Endometrial microvascular endothelial cells (primary cell): ENCODE measurements around the gene IGFL1. TPM values are rescaled to one million over a fixed set of nuclear protein-coding genes. Genes with fewer than 3 reads are reported as not detected.
"Not testable (repeated sequence)": the region's sequence is repeated elsewhere in the genome, so short reads cannot be mapped to it uniquely, and the experiment has no call there.

ENCODE experiments used
- in situ Hi-C: cut with HindIII; loops from 2 replicates; pipeline ENCODE4 v1.10.0; 2017; ENCODE audit warnings: low sequenced_read_pairs, low pct_unique_long_range_greater_than_20kb; ENCODE audit errors: inconsistent ontology term
- total RNA-seq: library from RNA; depleted of rRNA; stranded (reverse); fragments of >200 nt; gene quantifications from one replicate; pipeline ENCODE4 v1.2.3, GENCODE V29; 2015; ENCODE audit errors: inconsistent ontology term

IGFL1 gene
- total RNA-seq, 1 donor from 2014 or later, result not detected

DNA sequence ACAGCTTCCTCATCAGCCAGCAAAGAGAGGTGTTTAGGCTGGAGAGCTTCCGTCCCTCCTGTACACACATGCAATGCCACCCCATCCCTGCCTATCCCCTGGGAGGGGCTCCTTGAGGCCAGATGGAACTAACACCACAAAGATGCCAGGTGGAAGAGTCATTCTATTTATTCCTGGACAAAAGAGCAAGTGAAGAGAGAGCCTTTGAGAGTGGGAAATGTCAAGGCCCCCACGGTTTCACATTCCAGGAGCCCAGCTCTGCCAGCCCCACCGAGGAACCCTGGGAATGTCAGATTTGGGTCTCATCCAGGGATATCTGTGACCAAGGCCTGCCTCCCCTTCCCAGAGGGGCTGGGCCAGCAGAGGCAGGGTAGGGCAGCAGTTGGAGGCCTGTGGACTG lies 30.8 kb upstream of the IGFL1 start:
- in situ Hi-C loops, result no loop called here

DNA sequence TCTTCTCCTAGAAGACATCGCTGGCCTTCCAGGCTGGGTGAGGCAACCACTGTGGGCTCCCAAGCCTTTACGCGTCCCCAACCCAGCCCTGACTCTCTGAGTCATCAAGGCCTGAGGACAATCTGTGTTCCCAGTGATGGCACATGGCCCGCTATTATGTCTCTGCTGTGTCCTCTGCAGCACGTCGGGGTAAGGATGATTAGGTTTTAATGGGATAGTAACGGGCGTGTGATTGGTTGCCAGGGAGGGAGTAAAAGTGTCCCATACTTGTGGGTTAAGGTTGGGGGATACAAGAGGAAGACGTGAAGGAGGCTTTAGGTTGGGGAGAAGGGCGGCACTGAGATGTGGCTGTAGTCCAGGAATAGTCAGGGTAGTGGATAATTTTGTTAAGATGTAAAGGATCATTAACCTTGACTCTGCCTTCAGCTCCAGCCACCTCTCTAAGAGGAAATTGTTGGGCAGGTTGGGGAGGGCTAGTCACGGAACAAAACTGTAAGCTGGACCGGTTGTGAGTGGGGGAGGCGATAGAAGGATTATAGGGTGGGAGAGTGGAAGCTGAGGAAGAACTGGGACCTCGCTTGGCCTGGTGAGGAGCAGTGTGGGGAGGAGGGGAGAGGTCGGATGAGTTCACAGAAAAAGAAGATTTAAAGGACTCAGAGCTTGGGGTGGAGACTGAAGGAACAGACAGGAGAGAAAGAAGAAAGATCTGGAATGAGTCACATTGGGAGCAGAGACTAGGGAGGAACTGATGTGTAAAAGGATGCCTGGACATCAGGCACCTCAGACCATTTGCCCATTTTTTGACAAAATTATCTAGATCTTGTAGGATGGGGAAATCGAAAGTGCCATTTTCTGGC lies 27.9 kb upstream of the IGFL1 start:
- in situ Hi-C loops, result no loop called here

DNA sequence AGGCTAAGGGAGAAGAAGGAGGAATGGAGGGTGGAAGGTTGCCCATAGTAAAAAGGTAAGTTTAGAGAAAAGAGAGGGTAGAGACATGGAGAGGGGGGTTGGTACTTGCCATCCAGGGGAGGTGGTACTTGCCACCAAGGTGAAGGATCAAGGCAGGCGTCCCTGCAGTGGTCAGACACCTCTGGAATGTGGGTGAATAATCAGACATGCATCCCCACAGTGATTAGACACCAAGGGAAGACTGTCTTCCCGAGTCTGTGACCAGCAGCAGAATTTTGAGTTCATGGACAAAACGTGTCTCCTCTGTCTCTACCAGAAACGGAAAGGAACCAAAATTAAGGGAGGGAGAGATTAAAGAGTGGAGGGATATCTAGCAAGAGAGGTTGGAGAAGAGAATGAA lies 27.1 kb upstream of the IGFL1 start:
- in situ Hi-C loops, result no loop called here

DNA sequence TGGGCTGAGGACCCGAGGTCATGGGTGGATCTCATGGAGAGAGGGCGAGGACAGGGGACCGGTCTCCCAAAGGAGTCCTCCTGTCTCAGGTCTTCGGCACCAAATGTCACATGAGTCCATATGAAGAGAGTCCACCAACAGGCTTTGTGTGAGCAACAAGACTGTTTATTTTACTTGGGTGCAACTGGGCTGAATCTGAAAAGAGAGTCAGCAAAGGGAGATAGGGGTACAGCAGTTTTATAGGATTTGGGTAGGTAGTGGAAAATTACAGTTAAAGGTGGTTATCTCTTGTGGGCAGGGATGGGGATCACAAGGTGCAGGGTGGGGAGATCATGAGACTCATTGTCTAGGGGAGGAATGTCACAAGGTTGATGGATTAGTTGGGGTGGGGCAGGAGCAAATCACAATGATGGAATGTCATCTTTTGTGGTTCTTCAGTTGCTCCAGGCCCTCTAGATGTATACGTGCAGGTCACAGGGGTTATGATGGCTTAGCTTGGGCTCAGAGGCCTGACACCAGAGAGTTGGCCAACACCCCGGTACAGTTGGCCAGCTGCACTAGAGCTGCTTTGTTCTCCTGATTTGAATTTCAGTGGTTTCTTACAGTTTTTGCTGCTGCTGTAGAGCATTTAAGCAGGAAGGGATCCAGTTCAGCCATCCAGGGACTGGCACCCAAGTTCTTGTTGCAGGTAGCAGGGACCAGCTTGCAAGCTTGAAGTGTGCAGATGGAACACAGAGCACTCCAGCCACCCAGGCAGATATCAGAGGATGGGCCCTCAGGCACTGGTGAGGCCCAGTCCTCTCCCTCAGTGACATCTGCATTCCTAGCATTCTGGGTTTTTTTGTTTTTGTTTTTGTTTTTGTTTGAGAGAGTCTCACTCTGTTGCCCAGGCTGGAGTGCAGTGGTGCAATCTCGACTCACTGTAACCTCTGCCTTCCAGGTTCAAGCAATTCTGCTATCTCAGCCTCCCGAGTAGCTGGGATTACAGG lies 26.4 kb upstream of the IGFL1 start:
- in situ Hi-C loops, result no loop called here

DNA sequence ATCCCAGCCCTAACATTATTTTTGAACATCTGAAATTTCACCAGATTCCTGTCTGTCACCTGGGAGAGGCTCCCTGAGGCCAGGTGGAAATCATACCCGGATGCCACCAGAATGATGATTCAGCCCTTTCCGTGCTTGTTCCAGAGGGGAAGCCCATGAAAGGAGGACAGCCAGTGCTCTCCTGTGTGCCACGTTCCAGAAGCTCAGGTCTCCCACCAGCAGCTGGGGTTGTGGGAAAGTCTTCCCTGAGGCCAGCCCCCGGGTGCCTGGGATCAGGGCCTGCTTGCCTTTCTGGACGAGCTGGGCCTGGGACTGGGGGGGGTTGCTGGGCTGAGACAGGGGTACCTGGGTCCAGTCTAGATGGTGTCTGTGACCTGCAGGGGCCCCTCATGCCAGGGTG lies 25.5 kb upstream of the IGFL1 start:
- in situ Hi-C loops, result no loop called here

DNA sequence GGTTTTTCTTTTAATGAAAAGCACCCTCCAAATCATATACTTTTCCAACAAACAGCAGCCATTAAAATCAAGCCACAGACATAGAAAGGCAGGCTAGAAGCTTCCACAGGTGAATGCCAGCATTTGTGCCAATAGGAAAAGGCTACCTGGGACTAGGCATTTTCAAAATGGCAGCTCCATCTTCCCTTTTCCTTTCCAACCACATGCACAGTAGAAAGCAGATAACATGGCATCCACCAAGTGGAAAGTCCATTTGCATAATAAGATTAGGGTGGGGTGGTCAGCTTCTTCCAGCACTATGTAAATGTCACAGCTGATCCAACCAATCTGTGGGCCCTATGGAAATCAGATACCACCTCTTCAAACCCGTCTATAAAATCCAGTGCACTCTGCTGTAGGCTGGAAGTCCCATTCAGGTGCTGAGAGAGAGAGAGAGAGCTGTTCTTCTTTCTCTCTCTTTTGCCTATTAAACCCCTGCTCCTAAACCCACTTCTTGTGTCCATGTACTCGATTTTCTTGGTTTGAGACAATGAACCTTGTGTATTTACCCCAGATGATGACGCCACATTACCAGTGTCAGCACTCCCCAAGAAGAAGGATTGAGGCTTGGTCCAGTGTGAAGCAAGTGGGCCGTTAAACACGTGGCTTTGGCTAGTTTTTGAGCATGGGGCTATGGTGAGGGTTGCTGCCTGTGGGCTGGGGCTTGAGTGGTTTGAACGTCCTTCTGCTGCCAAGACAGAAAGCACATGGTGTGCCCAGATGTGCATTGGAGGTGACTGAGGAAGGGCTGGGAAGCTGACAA lies 24.2 kb upstream of the IGFL1 start:
- in situ Hi-C loops, result no loop called here

DNA sequence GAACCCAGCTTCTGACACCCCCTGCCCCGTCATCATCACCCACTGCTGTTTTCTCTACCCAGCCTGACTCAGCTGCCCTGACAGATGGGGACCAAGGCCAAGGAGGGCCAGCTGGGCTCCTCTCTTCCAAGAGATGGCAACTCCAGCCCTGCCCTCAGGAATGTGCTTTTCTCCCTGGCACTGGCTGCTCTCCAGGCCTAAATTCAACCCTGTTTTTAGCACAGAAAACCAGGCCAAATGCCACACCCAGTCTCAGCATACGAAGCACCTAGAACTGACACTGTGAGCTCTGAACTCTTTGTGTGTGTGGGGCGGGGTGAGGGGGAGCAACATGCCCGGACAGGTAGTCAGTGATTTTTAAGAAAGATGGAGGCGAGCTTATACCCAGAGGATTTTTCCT lies 23.4 kb upstream of the IGFL1 start:
- in situ Hi-C loops, result no loop called here

DNA sequence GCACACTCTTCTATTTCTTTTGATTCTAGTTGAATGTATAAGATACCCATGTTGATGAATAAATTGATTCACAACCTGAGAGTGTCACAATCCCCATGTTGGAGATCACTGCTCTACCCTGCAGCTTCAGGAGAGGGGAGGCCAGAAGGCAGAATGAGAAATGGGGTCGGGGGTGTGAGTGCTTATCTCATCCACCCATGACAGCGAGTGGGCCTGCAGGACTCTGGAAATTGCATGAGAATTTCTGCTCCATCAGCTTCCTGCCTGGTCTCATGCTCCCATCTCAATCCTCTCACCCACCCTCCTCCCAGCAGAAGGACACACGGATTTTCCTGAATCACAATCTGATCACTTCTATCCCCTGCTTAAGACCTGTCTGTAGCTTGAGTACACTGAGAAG lies 22.9 kb upstream of the IGFL1 start:
- in situ Hi-C loops, result no loop called here

DNA sequence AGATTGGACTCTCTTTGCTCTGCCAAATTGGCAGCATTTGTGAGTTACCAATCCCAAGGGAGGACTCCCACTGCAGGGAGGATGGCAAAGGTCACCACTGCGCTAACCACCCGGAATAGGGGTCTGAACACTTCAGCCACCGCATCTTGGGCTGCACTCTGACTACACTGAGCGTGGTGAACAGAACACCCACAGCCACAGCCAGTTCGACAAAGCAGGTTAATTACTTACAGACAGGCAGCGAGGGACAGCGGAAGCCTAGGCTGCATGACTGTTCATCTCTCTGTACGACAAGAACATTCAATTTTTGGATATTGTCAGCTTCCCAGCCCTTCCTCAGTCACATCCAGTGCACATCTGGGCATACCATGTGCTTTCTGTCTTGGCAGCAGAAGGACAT lies 21.7 kb upstream of the IGFL1 start:
- in situ Hi-C loops, result not testable (repeated sequence)

DNA sequence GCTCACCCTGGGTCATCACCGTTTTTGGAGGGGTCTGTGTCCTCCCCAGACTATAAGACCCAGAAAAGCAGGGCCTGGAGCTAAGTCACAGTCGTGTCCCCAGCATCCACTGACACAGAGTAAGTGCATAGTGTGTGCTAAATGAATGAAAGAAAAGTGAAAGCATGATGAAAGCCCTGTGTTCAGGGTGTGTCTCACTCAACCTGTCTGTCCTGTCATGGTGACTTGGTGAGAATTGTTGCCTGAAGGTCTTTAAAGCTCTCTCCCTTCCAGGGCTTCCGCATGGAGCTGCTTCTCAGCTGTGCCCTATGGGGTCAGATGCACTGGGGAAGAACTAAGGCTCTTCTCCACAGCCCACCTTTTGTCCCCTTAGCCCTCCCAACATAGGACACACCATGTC lies 20.5 kb upstream of the IGFL1 start:
- in situ Hi-C loops, result no loop called here

DNA sequence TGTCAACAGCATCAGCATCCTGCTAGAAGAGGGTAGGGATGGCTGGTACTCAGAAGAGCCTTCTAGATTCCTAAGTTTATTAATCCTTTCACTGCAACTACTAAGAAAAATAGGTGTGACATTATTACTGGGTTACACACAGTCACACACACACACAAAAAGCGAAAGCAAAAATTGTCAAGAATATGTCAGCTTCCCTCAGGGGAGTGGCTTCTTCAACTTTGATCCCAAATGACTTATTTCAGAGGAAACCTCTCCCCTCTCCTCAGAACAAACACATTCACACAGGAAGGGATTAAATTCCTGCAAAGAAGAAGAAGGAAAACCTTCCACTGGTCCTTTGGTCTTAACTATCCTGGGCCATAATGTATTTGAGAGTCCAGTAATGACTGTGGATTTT lies 20.1 kb upstream of the IGFL1 start:
- in situ Hi-C loops, result no loop called here

DNA sequence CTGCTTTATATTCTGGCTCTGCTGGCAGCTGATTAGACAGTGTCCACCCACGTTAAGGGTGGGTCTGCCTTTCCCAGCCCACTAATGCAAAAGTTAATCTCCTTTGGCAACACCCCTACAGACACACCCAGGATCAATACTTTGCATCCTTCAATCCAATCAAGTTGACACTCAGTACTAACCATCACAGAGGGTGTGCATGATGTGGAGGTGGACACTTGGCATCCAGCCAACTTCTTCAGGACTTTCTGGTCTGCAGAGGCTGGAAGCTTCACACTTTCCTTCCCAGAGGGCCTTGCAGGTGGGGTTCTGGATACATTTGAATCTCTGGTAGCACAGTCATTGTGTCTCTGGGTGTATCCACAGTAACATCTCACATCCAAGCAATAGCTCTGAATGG lies 18.9 kb upstream of the IGFL1 start:
- in situ Hi-C loops, result no loop called here

DNA sequence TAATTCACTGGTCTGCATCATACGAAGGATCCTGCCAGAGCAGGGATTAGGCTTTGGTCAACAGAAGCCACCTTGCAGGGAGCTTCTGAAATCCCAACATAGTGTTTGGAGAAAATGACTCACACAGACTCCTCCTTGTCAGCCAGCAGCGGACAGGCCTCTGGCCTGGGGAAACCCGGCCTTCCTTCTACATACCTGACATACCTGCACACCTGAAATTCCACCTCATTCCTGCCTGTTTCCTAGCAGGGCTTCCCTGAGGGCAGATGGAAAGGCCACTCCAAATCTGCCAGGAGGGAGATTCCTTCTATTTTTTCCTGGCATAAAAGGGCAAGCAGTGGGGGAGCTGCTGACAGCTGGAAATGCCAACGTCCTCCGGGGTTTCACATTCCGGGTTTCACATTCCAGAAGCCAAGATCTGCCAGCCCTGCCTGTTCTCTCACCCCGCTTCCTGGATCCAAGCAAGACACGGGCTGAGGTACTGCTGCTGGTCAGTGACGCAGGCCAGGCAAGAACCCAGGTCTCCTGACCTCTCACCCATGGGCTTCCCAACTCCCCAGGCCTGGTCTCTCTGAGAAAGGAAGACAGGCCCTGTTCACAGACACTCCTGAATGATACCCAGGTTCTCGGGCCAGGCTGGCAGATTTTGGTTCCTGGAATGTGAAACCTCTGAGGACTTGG lies 18.2 kb upstream of the IGFL1 start:
- in situ Hi-C loops, result no loop called here

DNA sequence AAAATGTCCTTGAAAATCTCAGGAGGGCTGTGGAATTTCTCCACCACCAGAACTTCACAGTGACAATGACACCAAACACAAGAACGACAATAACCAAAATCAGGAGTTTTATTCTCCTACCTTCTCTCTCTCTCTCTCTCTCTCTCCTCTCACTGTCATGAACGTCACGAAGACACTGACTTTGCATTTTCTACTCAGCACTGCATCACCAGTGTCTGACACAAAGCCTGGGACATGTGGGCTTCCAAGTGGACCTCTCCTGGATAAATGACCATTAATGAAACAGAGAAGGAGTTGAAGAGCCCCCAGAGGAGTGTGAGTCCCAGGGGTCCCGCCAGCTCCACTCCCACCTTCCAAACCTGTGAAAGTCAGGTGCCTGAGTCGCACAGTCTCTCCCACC lies 16.9 kb upstream of the IGFL1 start:
- in situ Hi-C loops, result not testable (repeated sequence)

DNA sequence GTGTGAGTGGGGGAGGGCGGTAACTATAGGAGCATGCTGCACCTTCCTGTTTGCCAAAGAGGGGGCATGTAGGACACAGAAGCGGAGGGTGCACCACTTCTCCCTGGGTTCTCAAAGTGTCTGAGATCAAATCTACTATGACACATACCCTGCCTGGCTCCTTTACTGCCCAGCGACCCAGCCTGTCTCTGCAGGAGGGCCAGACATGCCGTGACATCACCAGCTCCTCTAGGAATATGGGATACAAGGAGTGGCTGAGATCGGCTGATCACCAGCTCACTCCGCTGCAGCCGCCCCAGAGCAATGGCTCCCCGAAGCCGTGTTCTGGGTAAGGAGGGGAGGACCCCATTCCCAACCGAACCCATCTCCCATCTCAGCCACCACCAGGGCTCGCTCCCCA lies 16.4 kb upstream of the IGFL1 start:
- in situ Hi-C loops, result no loop called here

DNA sequence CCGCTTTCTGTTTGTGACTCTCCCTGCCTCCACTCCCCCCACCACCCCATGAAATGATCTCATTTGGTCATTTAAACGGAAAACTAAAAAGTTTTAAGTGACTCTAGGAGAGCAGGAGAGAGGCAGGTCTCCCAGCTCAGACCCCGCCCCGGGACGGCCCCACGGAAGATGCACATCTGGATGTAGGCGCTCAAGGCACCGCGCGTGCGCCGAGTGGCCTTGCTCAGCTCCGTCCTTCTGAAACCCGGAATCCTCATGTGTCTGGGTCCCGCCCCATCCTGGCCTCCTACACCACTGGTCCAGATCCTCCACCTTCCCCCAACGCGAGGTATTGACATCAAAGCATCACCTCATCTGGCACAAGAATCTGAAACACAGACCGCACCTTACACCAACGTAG lies 15.7 kb upstream of the IGFL1 start:
- in situ Hi-C loops, result no loop called here

DNA sequence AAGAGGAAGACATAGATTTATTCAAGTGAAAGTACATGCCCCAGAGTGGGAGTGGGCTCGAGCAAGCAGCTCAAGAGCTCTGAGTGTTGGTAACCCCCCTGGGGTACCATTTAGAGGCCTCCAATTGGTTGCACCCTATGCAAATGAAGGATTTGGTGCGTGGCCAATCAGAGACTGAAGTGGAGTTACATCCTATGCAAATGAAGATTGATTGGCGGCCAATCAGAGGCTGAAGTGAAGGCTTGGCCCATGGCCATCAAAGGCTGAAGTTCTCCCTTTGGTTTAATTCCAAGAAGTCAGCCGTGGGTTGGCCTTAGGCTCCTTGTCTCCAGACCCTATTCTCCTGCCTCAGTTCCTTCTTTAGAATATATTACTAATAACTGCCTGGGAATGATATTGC lies 12.9 kb upstream of the IGFL1 start:
- in situ Hi-C loops, result no loop called here

DNA sequence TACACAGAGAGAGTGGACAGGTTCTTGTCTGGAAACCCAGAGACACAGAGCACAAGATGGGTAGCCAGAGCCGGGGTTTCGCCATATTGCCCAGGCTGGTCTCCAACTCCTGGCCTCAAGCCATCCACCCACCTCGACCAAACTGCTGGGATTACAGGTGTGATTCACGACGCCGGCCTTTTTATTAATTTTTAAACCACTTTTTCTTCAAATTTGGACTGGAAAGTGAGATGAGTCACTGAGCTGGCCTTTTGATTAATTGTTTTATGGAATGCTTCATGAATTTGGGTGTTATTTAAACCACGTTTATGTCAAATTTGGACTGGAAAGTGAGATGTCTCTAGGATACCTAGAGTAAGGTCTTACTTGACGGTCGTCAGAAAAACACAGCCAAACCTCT lies 12.1 kb upstream of the IGFL1 start:
- in situ Hi-C loops, result no loop called here

DNA sequence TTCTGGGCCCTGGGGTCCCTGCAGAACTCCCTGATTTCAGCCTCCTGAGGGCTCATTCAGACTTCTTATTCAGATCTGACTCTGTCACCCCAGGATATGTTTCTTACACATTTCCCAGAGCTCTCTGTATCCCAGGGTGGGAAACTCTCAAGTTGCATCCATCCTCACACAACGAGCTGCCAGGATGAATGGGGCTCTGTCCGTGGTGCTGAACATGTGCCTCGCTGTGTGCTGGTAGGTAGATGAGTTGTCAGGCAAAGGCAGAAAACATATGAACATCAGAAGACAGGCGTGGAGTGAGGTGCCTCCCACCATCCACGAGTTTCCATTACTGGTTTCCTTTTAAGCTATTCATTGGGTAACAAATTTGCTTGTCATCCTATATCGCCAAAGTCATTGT lies 11.4 kb upstream of the IGFL1 start:
- in situ Hi-C loops, result no loop called here
